Measurements from ENCODE around the gene UQCC3.

GRCh38 chr11:62646825-62647608 is 24.5 kb upstream of the UQCC3 start:
- TF ChIP-seq CTCF (IDR thresholded peaks at IDR 0.05; ENCODE audit: extremely low read depth in 1 of 2, insufficient read depth in 1 of 2, low read depth in 1 of 2, low read length in 2 of 2) (no peak), POLR2A (IDR thresholded peaks at IDR 0.05; ENCODE audit: low read depth, low read length) (no peak), EZH2 (IDR thresholded peaks at IDR 0.05; ENCODE audit: borderline replicate concordance, low read depth, low read length, severe bottlenecking) (no peak), POLR2AphosphoS5 (IDR thresholded peaks at IDR 0.05; ENCODE audit: insufficient read depth, low read depth, low read length) (no peak), MYC (IDR thresholded peaks at IDR 0.05; ENCODE audit: low read depth, low read length) (no peak), MAX (IDR thresholded peaks at IDR 0.05; ENCODE audit: insufficient read depth, insufficient read length) (no peak)

Measured in endothelial cell of umbilical vein (primary cell).